IPS-11a (cell line): ENCODE data around the gene TRAF2.
A peak's percentile ranks its signal among the peaks of the same experiment; 100 is the strongest.

Source experiments
- H3K4me3 ChIP-seq: one replicate; pipeline ENCODE4 v1.5.1; 2013; ENCODE audit warnings: low read depth, low read length, control low read depth

The TRAF2 gene

GRCh38 chr9:136946228-136947027 lies 60.1 kb downstream of the TRAF2 start:
- no peak overlapping the region for H3K4me3 ChIP-seq

- no peak overlapping the region for H3K4me3 ChIP-seq
These were observed 60.9 kb downstream of the TRAF2 start for GRCh38 chr9:136947028-136947891.

- H3K4me3 ChIP-seq: no peak overlapping the region
These were observed 61.7 kb downstream of the TRAF2 start for GRCh38 chr9:136947955-136948510.

- H3K4me3 ChIP-seq: peak overlapping the region; percentile 41
These were observed 63.0 kb downstream of the TRAF2 start for GRCh38 chr9:136949239-136949816.

- peak overlapping the region; percentile 41 for H3K4me3 ChIP-seq
These were observed 63.7 kb downstream of the TRAF2 start for GRCh38 chr9:136949817-136950655.

GRCh38 chr9:136950656-136951276 lies 64.5 kb downstream of the TRAF2 start:
- peak overlapping the region; percentile 41 for H3K4me3 ChIP-seq

GRCh38 chr9:136951541-136952320 lies 65.4 kb downstream of the TRAF2 start, which contains the start of gene LCN12:
Gene LCN12, plus strand, starts transcription at chr9:136952273. Its CDS starts 55 bp downstream, at chr9:136952328.
- H3K4me3 ChIP-seq: no peak within 1 kb of the TSS

GRCh38 chr9:136952321-136952850 lies 66.1 kb downstream of the TRAF2 start:
- no peak overlapping the region for H3K4me3 ChIP-seq

GRCh38 chr9:136952876-136953770 lies 66.8 kb downstream of the TRAF2 start:
- H3K4me3 ChIP-seq: no peak overlapping the region

GRCh38 chr9:136953771-136954269 lies 67.5 kb downstream of the TRAF2 start:
- H3K4me3 ChIP-seq: no peak overlapping the region

GRCh38 chr9:136954270-136955083 lies 68.2 kb downstream of the TRAF2 start:
- H3K4me3 ChIP-seq: no peak overlapping the region

- H3K4me3 ChIP-seq: no peak overlapping the region
These were observed 69.1 kb downstream of the TRAF2 start for GRCh38 chr9:136955202-136955942.

GRCh38 chr9:136955943-136956335 lies 69.6 kb downstream of the TRAF2 start:
- no peak overlapping the region for H3K4me3 ChIP-seq

GRCh38 chr9:136956604-136957003 lies 70.3 kb downstream of the TRAF2 start:
- H3K4me3 ChIP-seq: no peak overlapping the region

GRCh38 chr9:136957461-136957860 lies 71.1 kb downstream of the TRAF2 start:
- no peak overlapping the region for H3K4me3 ChIP-seq

- no peak overlapping the region for H3K4me3 ChIP-seq
These were observed 71.6 kb downstream of the TRAF2 start for GRCh38 chr9:136957901-136958300.
